SU-DHL-6 (cell line): ENCODE data around the gene DNAJB8.

Experiments used
- H2AFZ ChIP-seq: fragments of 200-600 bp; sonication (generic); 2 replicates; pipeline ENCODE4 v1.6.1; 2014; ENCODE audit warnings: low read depth, mild to moderate bottlenecking, moderate library complexity, mixed read lengths, antibody characterized with exemption, low read length; ENCODE audit not compliant: severe bottlenecking
- H3F3A ChIP-seq: fragments of 200-600 bp; shearing (Covaris generic); 2 replicates; pipeline ENCODE4 v1.6.0; 2016; ENCODE audit warnings: antibody characterized with exemption, mild to moderate bottlenecking; ENCODE audit not compliant: insufficient read depth
- H3K27ac ChIP-seq: fragments of 200-600 bp; sonication (generic); 2 replicates; pipeline ENCODE4 v1.5.1; 2016; ENCODE audit warnings: low read depth, mild to moderate bottlenecking, low read length, moderate library complexity, mixed read lengths
- H3K27me3 ChIP-seq: fragments of 200-600 bp; sonication (generic), shearing (Covaris generic); 2 replicates; pipeline ENCODE4 v1.6.0; 2014; ENCODE audit warnings: mild to moderate bottlenecking, low read length
- H3K36me3 ChIP-seq: fragments of 200-600 bp; sonication (generic); 2 replicates; pipeline ENCODE4 v1.6.1; 2014; ENCODE audit warnings: mild to moderate bottlenecking, low read length, mixed read lengths
- H3K4me2 ChIP-seq: fragments of 300-600, 200-600 bp; shearing (Covaris generic), sonication (generic); 2 replicates; pipeline ENCODE4 v1.6.0; 2014; ENCODE audit warnings: low read length, low read depth, mild to moderate bottlenecking; ENCODE audit not compliant: poor library complexity, severe bottlenecking
- H3K4me3 ChIP-seq: fragments of 200-600 bp; sonication (generic); 2 replicates; pipeline ENCODE4 v1.5.1; 2014; ENCODE audit warnings: antibody characterized with exemption, low read length, mild to moderate bottlenecking, mixed read lengths; ENCODE audit not compliant: insufficient read depth, poor library complexity, severe bottlenecking
- H3K79me2 ChIP-seq: fragments of 200-600 bp; sonication (generic); 2 replicates; pipeline ENCODE4 v1.6.1; 2014; ENCODE audit warnings: mild to moderate bottlenecking, low read length, moderate library complexity; ENCODE audit not compliant: insufficient read depth
- H3K9ac ChIP-seq: fragments of 200-600 bp; sonication (generic); 2 replicates; pipeline ENCODE4 v1.7.0; 2014; ENCODE audit warnings: mild to moderate bottlenecking, low read length
- H3K9me2 ChIP-seq: fragments of 200-600 bp; sonication (generic); replicated peaks from 2 replicates; pipeline ENCODE4 v1.6.1; 2014; ENCODE audit warnings: low read length; ENCODE audit not compliant: insufficient read depth
- H3K9me3 ChIP-seq: fragments of 200-600 bp; sonication (generic); 2 replicates; pipeline ENCODE4 v1.6.1; 2014; ENCODE audit warnings: low read length, mixed read lengths; ENCODE audit not compliant: insufficient read depth
- H4K20me1 ChIP-seq: fragments of 200-600 bp; sonication (generic); 2 replicates; pipeline ENCODE4 v1.6.1; 2014; ENCODE audit warnings: low read depth, mild to moderate bottlenecking, antibody characterized with exemption, low read length, moderate library complexity, mixed read lengths
- EZH2phosphoT487 ChIP-seq: fragments of 200-600 bp; sonication (generic), shearing (Covaris generic); conservative IDR thresholded peaks from 2 replicates; pipeline ENCODE4 v1.6.1; 2018; ENCODE audit warnings: mild to moderate bottlenecking, antibody characterized with exemption, low read length, moderate library complexity, mixed read lengths
- TF ChIP-seq, protein P1 (sequence below): fragments of 200-600 bp; sonication (generic); IDR thresholded peaks from one replicate; pipeline ENCODE4 v1.5.1; 2017; ENCODE audit warnings: antibody characterized with exemption, mild to moderate bottlenecking, low read length, moderate library complexity; ENCODE audit not compliant: insufficient read depth, poor library complexity, severe bottlenecking

The DNAJB8 gene

DNA sequence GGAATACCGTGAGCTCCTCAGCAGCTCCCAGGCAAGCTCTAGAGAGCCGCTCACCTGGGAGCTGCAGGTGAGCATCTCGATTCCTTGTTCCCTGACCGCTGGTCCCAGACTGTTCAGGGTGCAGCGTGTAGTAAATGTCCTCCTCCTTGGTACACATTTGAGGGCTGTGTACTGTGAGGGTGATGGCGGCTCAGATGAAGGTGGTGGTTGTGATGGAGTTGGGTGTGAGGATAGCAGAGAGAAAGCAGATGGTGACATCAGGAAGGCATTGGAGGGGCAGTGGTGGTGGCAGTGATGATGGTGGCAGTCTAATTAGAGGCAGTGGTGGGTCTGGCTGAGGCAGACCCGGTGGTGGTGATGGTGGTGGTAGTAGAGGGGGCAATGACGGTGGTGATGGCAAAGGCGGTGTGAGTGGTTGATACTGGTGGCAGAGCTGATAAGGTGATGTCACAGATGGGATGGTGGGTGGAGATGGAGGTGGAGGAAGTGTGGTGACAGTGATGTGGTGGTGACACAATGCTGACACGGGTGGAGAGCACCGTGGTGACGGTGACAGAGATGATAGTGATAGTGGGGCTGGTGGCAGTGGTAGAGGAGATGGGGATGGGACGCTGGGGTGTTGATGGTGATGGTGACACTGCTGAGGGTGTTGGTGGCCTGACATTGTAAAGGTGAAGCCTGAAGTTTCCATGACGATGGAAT lies at the start of gene DNAJB8:
TSS of gene DNAJB8 (minus strand) at position 51 of the 702 bp plus-strand sequence. CDS start 3,645 bp downstream, outside the sequence.
- Histone ChIP-seq H3F3A (no peaks in the 10 kb centered on the region), H3K27me3 (no peaks in the 10 kb centered on the region), H3K4me2 (no peak within 1 kb of the TSS)

DNA sequence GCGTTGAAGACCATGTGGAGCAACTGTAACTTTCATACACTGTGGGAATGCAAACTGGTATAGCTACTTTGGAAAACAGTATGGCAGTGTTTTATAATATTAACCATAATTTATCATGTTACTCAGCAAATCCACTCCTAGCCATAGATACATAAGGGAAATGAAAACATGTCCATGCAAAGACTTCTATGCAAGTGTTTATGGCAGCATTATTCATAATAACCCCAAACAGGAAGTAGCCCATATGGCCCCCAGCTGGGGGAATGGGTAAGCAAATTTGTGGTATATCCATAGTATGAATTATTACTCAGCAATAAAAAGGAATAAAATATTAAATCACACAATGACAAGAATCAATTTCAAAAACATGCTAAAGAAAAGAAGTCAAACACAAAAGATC lies 49.3 kb upstream of the DNAJB8 start:
- Histone ChIP-seq H3K36me3 (no peaks in the 10 kb centered on the region), H3K27me3 (no peaks in the 10 kb centered on the region), H3K9me2 (no peaks in the 10 kb centered on the region), H2AFZ (no peak overlapping the region), H4K20me1 (no peaks in the 10 kb centered on the region), H3K4me2 (no peak overlapping the region), H3K9me3 (0 out of 2 replicates have a peak, but pooled peaks cover 7% of the 10 kb centered on the region), H3K9ac (no peak overlapping the region), H3K79me2 (no peaks in the 10 kb centered on the region), H3F3A (no peaks in the 10 kb centered on the region), H3K4me3 (no peak overlapping the region), H3K27ac (no peak overlapping the region)
- TF ChIP-seq EZH2phosphoT487: no peak
- TF ChIP-seq, protein P1, sequence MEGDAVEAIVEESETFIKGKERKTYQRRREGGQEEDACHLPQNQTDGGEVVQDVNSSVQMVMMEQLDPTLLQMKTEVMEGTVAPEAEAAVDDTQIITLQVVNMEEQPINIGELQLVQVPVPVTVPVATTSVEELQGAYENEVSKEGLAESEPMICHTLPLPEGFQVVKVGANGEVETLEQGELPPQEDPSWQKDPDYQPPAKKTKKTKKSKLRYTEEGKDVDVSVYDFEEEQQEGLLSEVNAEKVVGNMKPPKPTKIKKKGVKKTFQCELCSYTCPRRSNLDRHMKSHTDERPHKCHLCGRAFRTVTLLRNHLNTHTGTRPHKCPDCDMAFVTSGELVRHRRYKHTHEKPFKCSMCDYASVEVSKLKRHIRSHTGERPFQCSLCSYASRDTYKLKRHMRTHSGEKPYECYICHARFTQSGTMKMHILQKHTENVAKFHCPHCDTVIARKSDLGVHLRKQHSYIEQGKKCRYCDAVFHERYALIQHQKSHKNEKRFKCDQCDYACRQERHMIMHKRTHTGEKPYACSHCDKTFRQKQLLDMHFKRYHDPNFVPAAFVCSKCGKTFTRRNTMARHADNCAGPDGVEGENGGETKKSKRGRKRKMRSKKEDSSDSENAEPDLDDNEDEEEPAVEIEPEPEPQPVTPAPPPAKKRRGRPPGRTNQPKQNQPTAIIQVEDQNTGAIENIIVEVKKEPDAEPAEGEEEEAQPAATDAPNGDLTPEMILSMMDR: no peak

More for the DNA sequence above, at the start of gene DNAJB8:
- Histone ChIP-seq H3K79me2 (no peaks in the 10 kb centered on the region), H3K9me3 (no peaks in the 10 kb centered on the region), H3K9me2 (no peaks in the 10 kb centered on the region), H2AFZ (no peak within 1 kb of the TSS), H3K27ac (no peak within 1 kb of the TSS), H3K9ac (no peak within 1 kb of the TSS), H3K36me3 (no peaks in the 10 kb centered on the region), H3K4me3 (no peak within 1 kb of the TSS), H4K20me1 (no peaks in the 10 kb centered on the region)
- TF ChIP-seq, protein P1: no peak
- no peak for TF ChIP-seq EZH2phosphoT487

- Histone ChIP-seq H3K4me2 (no peak overlapping the region), H3F3A (no peaks in the 10 kb centered on the region), H3K9me3 (0 out of 2 replicates have a peak, but pooled peaks cover under 1% of the 10 kb centered on the region), H4K20me1 (no peaks in the 10 kb centered on the region), H3K79me2 (no peaks in the 10 kb centered on the region), H3K36me3 (no peaks in the 10 kb centered on the region), H3K27ac (no peak overlapping the region), H3K27me3 (no peaks in the 10 kb centered on the region), H2AFZ (no peak overlapping the region), H3K9ac (no peak overlapping the region), H3K4me3 (no peak overlapping the region), H3K9me2 (no peaks in the 10 kb centered on the region)
- TF ChIP-seq, protein P1: no peak
- no peak for TF ChIP-seq EZH2phosphoT487
Observed at GRCh38 chr3:128508852-128509251, 42.2 kb upstream of the DNAJB8 start.
